Measurements from ENCODE around the gene COQ9. TPM values are rescaled to one million over a fixed set of nuclear protein-coding genes. Genes with fewer than 3 reads are reported as not detected.
"Not testable (repeated sequence)": the region's sequence is repeated elsewhere in the genome, so short reads cannot be mapped to it uniquely, and the experiment has no call there.

The COQ9 gene, protein sequence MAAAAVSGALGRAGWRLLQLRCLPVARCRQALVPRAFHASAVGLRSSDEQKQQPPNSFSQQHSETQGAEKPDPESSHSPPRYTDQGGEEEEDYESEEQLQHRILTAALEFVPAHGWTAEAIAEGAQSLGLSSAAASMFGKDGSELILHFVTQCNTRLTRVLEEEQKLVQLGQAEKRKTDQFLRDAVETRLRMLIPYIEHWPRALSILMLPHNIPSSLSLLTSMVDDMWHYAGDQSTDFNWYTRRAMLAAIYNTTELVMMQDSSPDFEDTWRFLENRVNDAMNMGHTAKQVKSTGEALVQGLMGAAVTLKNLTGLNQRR
- total RNA-seq = 37.6 TPM

DNA sequence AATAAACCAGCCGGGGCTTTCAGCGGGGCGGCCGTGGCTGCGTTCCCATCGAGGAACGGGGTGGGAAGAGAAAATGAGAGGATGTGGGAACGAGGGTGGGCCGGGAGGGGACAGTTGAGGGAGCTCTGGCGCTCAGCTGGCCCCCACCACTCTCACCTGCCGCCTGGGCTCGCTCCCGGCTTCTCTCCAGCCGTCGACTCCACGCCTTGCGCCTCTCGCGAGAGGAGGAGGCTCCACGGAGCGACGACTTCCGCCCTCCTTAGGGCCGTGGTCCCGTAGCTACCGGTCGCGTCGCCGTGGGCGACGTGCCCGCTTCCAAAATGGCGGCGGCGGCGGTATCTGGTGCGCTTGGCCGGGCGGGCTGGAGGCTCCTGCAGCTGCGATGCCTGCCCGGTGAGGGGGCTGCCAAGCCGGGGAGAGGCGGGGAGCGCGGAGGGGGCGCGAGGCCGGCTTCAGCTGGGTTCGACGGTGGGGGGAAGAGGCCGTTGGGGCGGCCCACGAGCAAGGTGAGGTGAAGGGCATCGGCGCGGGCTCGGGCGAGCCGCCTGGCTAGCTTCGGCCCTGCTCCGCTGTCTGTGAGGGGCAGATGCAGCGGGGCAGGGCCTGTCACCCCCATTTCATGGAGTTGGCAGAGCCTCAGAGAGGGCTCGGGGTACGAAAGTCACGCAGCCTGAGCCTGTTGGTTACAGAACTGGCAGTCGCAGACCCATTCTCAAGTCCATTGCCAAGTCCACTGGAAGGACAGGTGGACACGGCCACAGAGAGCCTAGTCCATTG lies at the start of gene COQ9, which contains the start of gene CIAPIN1:
Gene COQ9 (plus strand): TSS at position 294 of the 777 bp plus-strand sequence. CDS start 27 bp downstream, at position 321.
Gene CIAPIN1 (minus strand): TSS at position 200 of the 777 bp plus-strand sequence. CDS start 6,457 bp downstream, outside the sequence.
- no peaks in the 10 kb centered on the region for H3K27me3 ChIP-seq
- H3K9me3 ChIP-seq = no peaks in the 10 kb centered on the region
- peaks cover 0 to 7% of the 10 kb centered on the region in 2 donors for H3K36me3 ChIP-seq
- H3K27ac ChIP-seq = peak within 1 kb of the TSS; percentile 85
- TF ChIP-seq POLR2AphosphoS5 (IDR thresholded peaks at IDR 0.05; ENCODE audit: insufficient read depth in 1 of 2, low read depth in 1 of 2) (peak; percentile 87 to 91), POLR2A (IDR thresholded peaks at IDR 0.05) (peak in 1 of 2 donors; percentile 43)
- TF ChIP-seq, protein P1, sequence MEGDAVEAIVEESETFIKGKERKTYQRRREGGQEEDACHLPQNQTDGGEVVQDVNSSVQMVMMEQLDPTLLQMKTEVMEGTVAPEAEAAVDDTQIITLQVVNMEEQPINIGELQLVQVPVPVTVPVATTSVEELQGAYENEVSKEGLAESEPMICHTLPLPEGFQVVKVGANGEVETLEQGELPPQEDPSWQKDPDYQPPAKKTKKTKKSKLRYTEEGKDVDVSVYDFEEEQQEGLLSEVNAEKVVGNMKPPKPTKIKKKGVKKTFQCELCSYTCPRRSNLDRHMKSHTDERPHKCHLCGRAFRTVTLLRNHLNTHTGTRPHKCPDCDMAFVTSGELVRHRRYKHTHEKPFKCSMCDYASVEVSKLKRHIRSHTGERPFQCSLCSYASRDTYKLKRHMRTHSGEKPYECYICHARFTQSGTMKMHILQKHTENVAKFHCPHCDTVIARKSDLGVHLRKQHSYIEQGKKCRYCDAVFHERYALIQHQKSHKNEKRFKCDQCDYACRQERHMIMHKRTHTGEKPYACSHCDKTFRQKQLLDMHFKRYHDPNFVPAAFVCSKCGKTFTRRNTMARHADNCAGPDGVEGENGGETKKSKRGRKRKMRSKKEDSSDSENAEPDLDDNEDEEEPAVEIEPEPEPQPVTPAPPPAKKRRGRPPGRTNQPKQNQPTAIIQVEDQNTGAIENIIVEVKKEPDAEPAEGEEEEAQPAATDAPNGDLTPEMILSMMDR (IDR thresholded peaks at IDR 0.05) = no peak
- intact Hi-C loops (cut with DNase I) = no loop called here
- peaks cover 35% of the 10 kb centered on the region for H3K4me1 ChIP-seq
- DNase-seq (ENCODE audit: extremely low spot score in 2 of 2) = no peak
- peak within 1 kb of the TSS; percentile 68 to 83 for H3K4me3 ChIP-seq

DNA sequence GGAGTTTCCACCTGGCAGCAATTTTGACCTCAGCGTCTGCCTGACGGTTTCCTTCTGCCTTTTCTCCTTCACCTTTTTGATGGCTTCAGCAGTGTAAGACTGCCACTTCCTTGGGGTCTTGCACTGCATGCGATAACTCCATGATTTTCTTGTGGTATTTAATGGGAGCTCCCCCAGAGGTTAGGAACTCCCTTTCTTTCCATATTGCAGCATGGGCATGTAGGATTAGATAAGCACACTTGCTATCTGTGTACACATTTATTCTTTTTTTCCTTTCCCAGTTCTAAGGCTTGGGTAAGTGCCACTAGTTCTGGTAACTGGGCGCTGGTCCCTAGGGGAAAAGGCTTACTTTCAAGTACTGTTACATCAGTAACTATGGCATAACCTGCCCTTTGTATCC lies 49.8 kb upstream of the COQ9 start:
- H3K27me3 ChIP-seq; H3K9me3 ChIP-seq; H3K36me3 ChIP-seq; DNase-seq (ENCODE audit: extremely low spot score in 2 of 2); H3K27ac ChIP-seq; intact Hi-C loops (cut with DNase I); H3K4me1 ChIP-seq; H3K4me3 ChIP-seq: not testable (repeated sequence)

DNA sequence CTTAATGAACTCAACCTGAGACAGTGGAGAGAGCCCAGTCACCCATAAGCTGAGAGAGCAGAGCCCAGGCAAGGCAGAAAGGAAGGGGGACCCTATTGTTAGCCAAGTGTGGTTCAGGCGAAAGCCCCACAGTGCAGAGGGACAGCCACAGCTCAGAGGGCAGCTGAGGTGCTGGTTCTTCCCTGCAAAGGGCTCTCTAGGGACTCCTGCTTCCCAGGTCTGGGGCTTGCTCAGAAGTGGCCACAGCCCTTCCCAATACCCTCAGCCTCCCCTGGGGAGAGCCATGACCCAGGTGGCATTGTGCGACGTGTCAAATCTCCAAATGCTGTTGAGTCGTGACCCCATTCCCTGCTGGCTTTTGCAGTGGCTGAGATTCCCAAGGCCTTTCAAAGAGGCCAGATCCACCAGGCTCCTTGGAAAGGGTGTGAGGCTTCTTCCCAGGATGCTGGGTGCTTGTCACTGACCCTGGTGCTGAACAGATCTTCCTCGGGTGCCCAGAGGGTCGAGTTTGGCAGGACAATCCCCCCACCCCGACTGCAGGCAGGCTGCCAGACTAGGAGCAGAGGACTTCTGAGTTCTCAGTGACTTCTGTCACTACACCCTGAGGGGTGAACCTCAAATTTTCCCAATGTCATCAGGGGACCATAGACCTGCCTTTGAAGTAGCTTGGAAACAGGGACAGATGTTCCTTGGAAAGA lies 45.2 kb upstream of the COQ9 start:
- no peaks in the 10 kb centered on the region for H3K27me3 ChIP-seq
- TF ChIP-seq, protein P1 (IDR thresholded peaks at IDR 0.05) = no peak
- TF ChIP-seq POLR2A (IDR thresholded peaks at IDR 0.05) (no peak), POLR2AphosphoS5 (IDR thresholded peaks at IDR 0.05; ENCODE audit: insufficient read depth in 1 of 2, low read depth in 1 of 2) (no peak)
- no peak overlapping the region for H3K27ac ChIP-seq
- intact Hi-C loops (cut with DNase I) = no loop called here
- no peak overlapping the region for H3K4me3 ChIP-seq
- H3K4me1 ChIP-seq = no peaks in the 10 kb centered on the region
- no peaks in the 10 kb centered on the region for H3K9me3 ChIP-seq
- no peaks in the 10 kb centered on the region for H3K36me3 ChIP-seq
- no peak for DNase-seq (ENCODE audit: extremely low spot score in 2 of 2)

DNA sequence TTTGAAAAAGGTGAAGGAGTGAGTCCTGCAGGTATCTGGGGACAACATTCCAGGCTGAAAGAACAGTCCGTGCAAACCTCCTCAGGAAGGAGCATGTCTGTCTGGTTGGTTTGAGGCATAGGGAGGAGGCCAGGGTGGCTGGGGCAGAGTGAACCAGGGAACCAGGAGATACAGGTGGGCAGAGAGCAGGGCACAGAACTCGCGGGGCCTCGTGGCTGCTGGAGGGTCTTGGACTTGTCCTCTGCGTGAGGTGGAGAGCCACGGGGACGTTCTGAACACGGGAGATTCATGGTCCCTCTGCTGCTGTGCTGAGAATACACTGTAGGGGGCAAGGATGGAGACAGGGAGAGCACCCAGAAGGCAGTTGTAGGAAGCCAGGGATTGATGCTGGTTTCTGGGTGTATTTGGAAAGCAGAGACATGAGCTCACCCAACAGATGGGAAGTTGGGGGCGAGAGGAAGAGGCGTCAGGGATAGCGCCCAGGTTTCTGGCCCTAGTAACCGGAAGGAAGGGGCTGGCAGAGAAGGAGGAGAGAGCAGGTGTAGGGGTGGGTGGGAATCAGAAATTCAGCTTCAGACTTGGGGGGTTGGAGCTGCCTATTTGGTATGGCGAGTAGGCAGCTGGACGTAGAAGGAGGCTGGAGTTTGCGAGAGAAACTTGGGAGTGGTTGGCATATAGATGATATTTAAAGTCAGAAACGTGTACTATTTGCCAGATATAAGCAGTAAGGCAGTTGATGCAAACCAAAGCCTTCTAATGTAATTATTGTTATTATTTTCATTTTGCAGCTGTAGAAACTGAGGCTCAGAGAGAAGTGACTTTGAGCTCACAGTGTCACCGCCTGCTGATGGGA lies 43.1 kb upstream of the COQ9 start, which contains the start of gene CCL17:
Gene CCL17 (plus strand): TSS at position 803 of the 853 bp plus-strand sequence. CDS start 9,166 bp downstream, outside the sequence.
- no peaks in the 10 kb centered on the region for H3K27me3 ChIP-seq
- intact Hi-C loops (cut with DNase I) = no loop called here

DNA sequence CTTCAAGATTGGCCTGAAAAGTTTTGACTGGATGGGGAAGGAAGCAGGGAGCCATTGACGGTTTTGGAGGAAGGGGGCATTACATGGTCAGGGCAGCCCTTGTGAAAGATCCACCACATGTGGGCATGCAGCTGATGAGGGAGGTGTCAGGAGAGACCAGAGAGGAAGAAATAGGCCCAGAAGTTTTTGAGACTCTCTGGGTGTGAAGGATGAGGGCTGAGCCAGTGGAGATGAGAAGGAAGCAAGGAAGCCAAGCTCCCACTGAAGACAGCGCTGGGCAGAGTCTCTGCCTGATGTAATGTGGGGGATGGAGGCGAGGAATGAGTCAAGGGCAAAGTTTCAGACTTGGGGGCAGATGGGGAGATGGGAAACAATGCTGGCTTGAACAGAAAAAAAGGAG lies 42.2 kb upstream of the COQ9 start:
- no peak for DNase-seq (ENCODE audit: extremely low spot score in 2 of 2)
- no peak for TF ChIP-seq POLR2AphosphoS5 (IDR thresholded peaks at IDR 0.05; ENCODE audit: insufficient read depth in 1 of 2, low read depth in 1 of 2)
- TF ChIP-seq, protein P1 (IDR thresholded peaks at IDR 0.05) = no peak
- TF ChIP-seq POLR2A (IDR thresholded peaks at IDR 0.05) = no peak
- intact Hi-C loops (cut with DNase I) = no loop called here

More for the DNA sequence above, 43.1 kb upstream of the COQ9 start, which contains the start of gene CCL17:
- DNase-seq (ENCODE audit: extremely low spot score in 2 of 2) = no peak
- Histone ChIP-seq H3K36me3 (no peaks in the 10 kb centered on the region), H3K9me3 (no peaks in the 10 kb centered on the region), H3K4me1 (no peaks in the 10 kb centered on the region), H3K4me3 (no peak within 1 kb of the TSS), H3K27ac (no peak within 1 kb of the TSS)
- TF ChIP-seq POLR2AphosphoS5 (IDR thresholded peaks at IDR 0.05; ENCODE audit: insufficient read depth in 1 of 2, low read depth in 1 of 2) = no peak

More for the DNA sequence above, 42.2 kb upstream of the COQ9 start:
- H3K4me1 ChIP-seq = peaks cover 4% of the 10 kb centered on the region
- H3K4me3 ChIP-seq = no peak overlapping the region
- H3K9me3 ChIP-seq = no peaks in the 10 kb centered on the region
- H3K27ac ChIP-seq = no peak overlapping the region
- no peaks in the 10 kb centered on the region for H3K27me3 ChIP-seq
- no peaks in the 10 kb centered on the region for H3K36me3 ChIP-seq

Measured in vagina (tissue), 2 donors.